Fibroblast of lung (primary cell): Measurements from ENCODE around the gene TTLL10.

Experiments
- EZH2 ChIP-seq: IDR thresholded peaks from 2 replicates; pipeline ENCODE4 v1.5.1; 2012; ENCODE audit warnings: low read length, control low read depth, mild to moderate bottlenecking; ENCODE audit errors: missing control alignments
- TF ChIP-seq, protein P1 (sequence below), 2 donors: IDR thresholded peaks in 1 of 2; conservative IDR thresholded peaks in 1 of 2; 1 replicate in 1 of 2; 2 replicates in 1 of 2; pipeline ENCODE4 v1.5.1; 2011 to 2012; ENCODE audit warnings: low read length in 2 of 2, control low read depth in 1 of 2, inconsistent platforms in 1 of 2, low read depth in 1 of 2, mild to moderate bottlenecking in 1 of 2

DNA sequence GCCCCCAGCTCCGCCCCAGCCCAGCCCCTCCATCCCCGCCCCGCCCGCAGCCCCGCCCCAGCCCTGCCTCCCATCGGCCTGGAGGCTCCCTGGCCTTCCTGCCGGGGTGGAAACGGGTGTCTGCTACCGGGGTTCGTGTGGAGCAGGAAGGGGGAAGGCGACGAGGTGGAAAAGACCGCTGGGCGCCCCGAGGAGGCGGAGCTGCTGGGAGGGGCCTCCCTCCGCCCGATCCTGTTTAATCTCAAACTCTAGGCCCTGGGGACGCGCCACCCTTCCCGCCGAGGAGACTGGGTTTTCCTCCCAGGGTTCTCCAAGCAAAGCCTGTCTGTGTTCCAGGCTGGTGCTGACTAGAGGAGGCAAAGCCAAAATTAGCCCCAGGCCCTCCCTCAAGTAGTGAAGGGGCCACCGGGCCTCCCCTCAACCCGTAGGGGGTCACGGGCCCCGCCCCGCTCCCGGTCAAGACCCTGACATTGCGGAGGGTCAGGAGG lies 16.2 kb upstream of the TTLL10 start:
- TF ChIP-seq, protein P1, sequence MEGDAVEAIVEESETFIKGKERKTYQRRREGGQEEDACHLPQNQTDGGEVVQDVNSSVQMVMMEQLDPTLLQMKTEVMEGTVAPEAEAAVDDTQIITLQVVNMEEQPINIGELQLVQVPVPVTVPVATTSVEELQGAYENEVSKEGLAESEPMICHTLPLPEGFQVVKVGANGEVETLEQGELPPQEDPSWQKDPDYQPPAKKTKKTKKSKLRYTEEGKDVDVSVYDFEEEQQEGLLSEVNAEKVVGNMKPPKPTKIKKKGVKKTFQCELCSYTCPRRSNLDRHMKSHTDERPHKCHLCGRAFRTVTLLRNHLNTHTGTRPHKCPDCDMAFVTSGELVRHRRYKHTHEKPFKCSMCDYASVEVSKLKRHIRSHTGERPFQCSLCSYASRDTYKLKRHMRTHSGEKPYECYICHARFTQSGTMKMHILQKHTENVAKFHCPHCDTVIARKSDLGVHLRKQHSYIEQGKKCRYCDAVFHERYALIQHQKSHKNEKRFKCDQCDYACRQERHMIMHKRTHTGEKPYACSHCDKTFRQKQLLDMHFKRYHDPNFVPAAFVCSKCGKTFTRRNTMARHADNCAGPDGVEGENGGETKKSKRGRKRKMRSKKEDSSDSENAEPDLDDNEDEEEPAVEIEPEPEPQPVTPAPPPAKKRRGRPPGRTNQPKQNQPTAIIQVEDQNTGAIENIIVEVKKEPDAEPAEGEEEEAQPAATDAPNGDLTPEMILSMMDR (conservative IDR thresholded peaks at IDR 0.05 in 1 of 2, IDR thresholded peaks at IDR 0.05 in 1 of 2; ENCODE audit: low read depth in 1 of 2, low read length in 2 of 2), result no peak
- TF ChIP-seq EZH2, result no peak
